H1 (cell line): Measurements from ENCODE around the gene DHRS1.

ENCODE experiments used
- BRCA1 ChIP-seq: IDR thresholded peaks from 2 replicates; pipeline ENCODE4 v1.6.1; 2012; ENCODE audit warnings: low read depth, low read length, improper control_type of control experiment
- CHD1 ChIP-seq: IDR thresholded peaks from 2 replicates; pipeline ENCODE4 v1.6.1; 2012; ENCODE audit warnings: low read depth, low read length, improper control_type of control experiment
- CHD2 ChIP-seq: IDR thresholded peaks from 2 replicates; pipeline ENCODE4 v1.6.1; 2012; ENCODE audit warnings: low read length, improper control_type of control experiment
- CTCF ChIP-seq, 3 experiments: IDR thresholded peaks; 1 replicate in 2 of 3; 2 replicates in 1 of 3; pipeline versions ENCODE4 v1.5.1 to v1.6.1; 2011; ENCODE audit warnings: low read length in 3 of 3, mild to moderate bottlenecking in 3 of 3, inconsistent platforms in 2 of 3, low read depth in 1 of 3, moderate library complexity in 1 of 3; ENCODE audit not compliant: insufficient read depth in 1 of 3; ENCODE audit errors: control extremely low read depth in 1 of 3
- E2F6 ChIP-seq: IDR thresholded peaks from 2 replicates; pipeline ENCODE4 v1.6.1; 2012; ENCODE audit warnings: inconsistent platforms
- EZH2 ChIP-seq: fragments of 200-600 bp; sonication (generic); IDR thresholded peaks from 2 replicates; pipeline ENCODE4 v1.7.1; 2012; ENCODE audit warnings: low read depth, mild to moderate bottlenecking, moderate library complexity, low read length, inconsistent platforms; ENCODE audit not compliant: severe bottlenecking
- JUN ChIP-seq: IDR thresholded peaks from 2 replicates; pipeline ENCODE4 v1.6.1; 2011; ENCODE audit warnings: low read depth, mild to moderate bottlenecking, improper control_type of control experiment, low read length
- MAX ChIP-seq: IDR thresholded peaks from 2 replicates; pipeline ENCODE4 v1.6.1; 2012; ENCODE audit warnings: inconsistent platforms
- NANOG ChIP-seq: IDR thresholded peaks from 2 replicates; pipeline ENCODE4 v1.6.1; 2011; ENCODE audit warnings: low read length, low read depth, mild to moderate bottlenecking, inconsistent platforms; ENCODE audit not compliant: insufficient read depth, poor library complexity, severe bottlenecking
- POLR2A ChIP-seq, 2 experiments: IDR thresholded peaks; 1 replicate in 1 of 2; 2 replicates in 1 of 2; pipeline ENCODE4 v1.6.1; 2011; ENCODE audit warnings: low read depth in 2 of 2, low read length in 2 of 2, mild to moderate bottlenecking in 2 of 2; ENCODE audit errors: control extremely low read depth in 1 of 2
- POLR2AphosphoS5 ChIP-seq: IDR thresholded peaks from 2 replicates; pipeline ENCODE4 v1.6.1; 2011; ENCODE audit warnings: low read depth, low read length
- RAD21 ChIP-seq, 2 experiments: IDR thresholded peaks in 1 of 2; conservative IDR thresholded peaks in 1 of 2; 2 replicates each; pipeline ENCODE4 v1.6.1; 2011; ENCODE audit warnings: low read depth in 2 of 2, low read length in 2 of 2, improper control_type of control experiment in 1 of 2, inconsistent platforms in 1 of 2, mild to moderate bottlenecking in 1 of 2, moderate library complexity in 1 of 2

GRCh38 chr14:24253936-24254335 lies 45.6 kb downstream of the DHRS1 start:
- TF ChIP-seq CTCF (IDR thresholded peaks at IDR 0.05; ENCODE audit: control extremely low read depth in 1 of 3, insufficient read depth in 1 of 3, low read depth in 1 of 3, low read length in 3 of 3) (no peak), E2F6 (no peak), EZH2 (no peak), POLR2AphosphoS5 (no peak), BRCA1 (no peak), POLR2A (IDR thresholded peaks at IDR 0.05; ENCODE audit: control extremely low read depth in 1 of 2, low read depth in 2 of 2, low read length in 2 of 2) (no peak), CHD2 (no peak), MAX (no peak), RAD21 (IDR thresholded peaks at IDR 0.05 in 1 of 2, conservative IDR thresholded peaks at IDR 0.05 in 1 of 2; ENCODE audit: low read depth in 2 of 2, low read length in 2 of 2) (no peak), CHD1 (no peak), JUN (no peak), NANOG (no peak)
